Thyroid gland (tissue), 4 donors: ENCODE data around the gene TICAM2. TPM values are rescaled to one million over a fixed set of nuclear protein-coding genes. Genes with fewer than 3 reads are reported as not detected.

Source experiments
- DNase-seq, 2 donors: peaks; one replicate each; pipeline ENCODE4 v3.0.0-alpha.2; 2019
- H3K27ac ChIP-seq, 3 donors: fragments of 200-600 bp; sonication (generic); 1 replicate in 2 of 3; 2 replicates in 1 of 3; pipeline ENCODE4 v1.5.1; 2016 to 2019; ENCODE audit warnings: mild to moderate bottlenecking in 1 of 3, moderate library complexity in 1 of 3
- H3K27me3 ChIP-seq: fragments of 200-600 bp; sonication (generic); one replicate; pipeline ENCODE4 v1.5.1; 2019
- H3K36me3 ChIP-seq, 2 donors: fragments of 200-600 bp; sonication (generic); one replicate each; pipeline ENCODE4 v1.5.1; 2016 to 2019
- H3K4me1 ChIP-seq, 2 donors: fragments of 200-600 bp; sonication (generic); one replicate each; pipeline ENCODE4 v1.5.1; 2017 to 2019
- H3K4me3 ChIP-seq, 3 donors: fragments of 200-600 bp; sonication (generic); replicated peaks in 1 of 3; 1 replicate in 2 of 3; 2 replicates in 1 of 3; pipeline ENCODE4 v1.5.1; 2016; ENCODE audit warnings: mild to moderate bottlenecking in 1 of 3
- H3K9me3 ChIP-seq: fragments of 200-600 bp; sonication (generic); one replicate; pipeline ENCODE4 v1.5.1; 2017
- CTCF ChIP-seq, 6 experiments: fragments of 200-600 bp in 3 of 6; fragments of 450-650 bp in 3 of 6; sonication (generic) in 3 of 6; IDR thresholded peaks; one replicate each; pipeline ENCODE4 v1.5.1; 2016 to 2019; ENCODE audit warnings: antibody characterized with exemption in 6 of 6, mild to moderate bottlenecking in 2 of 6, inconsistent platforms in 1 of 6, moderate library complexity in 1 of 6
- POLR2A ChIP-seq, 2 donors: fragments of 450-650 bp; IDR thresholded peaks; one replicate each; pipeline ENCODE4 v1.6.1; 2017; ENCODE audit warnings: antibody characterized with exemption in 2 of 2, mild to moderate bottlenecking in 2 of 2, moderate library complexity in 1 of 2
- WGBS, 2 donors: methylation state at CpG; one replicate each; pipeline ENCODE4 v1.1.5; 2017; 5-methylcytosine and 5-hydroxymethylcytosine counted together
- intact Hi-C: fragments of 100-400 bp; cut with DNase I; formaldehyde crosslinking; loops from one replicate; pipeline ENCODE4 v1.15.1; 2023
- total RNA-seq, 4 donors: library from RNA; depleted of rRNA; stranded (reverse); fragments of >200 nt; gene quantifications; one replicate each; pipeline ENCODE4 v1.2.3, GENCODE V29; 2016

Gene TICAM2
- total RNA-seq, 4 donors from 2014 or later = 1.1 to 2.0 (median 1.5) TPM

DNA sequence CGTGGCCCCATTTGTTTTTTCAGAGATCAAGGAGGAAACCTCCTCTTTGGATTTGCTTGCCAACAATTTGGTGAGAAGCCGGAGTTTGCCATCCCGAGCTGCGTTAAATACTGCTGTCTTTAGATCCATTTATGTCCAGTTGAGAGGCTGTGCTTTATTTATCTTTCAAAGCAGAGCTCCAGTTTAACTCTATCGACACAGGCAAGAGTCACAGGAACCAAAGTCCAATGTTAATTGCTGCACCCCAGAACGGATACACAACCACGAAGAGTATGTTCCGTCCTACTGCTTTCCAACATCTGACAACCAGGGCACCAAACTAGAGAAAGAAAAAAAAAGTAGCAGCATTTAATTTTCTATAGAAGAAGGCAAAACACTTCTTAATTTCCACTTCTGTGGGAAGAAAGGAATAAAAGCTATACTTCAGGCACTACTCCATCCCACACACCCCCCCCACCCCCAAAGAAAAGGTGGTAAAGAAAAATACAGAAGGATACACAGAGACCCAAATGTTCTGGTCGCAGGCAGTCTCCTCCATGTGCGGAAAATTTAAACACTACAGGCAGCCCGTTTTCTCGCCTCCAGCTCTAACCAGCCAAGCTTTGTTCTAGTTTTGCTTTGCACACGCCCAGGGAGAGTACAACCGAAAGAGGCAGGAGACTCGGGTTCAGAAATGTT is 58.8 kb downstream of the TICAM2 start:
- WGBS, 2 donors = 2 to 5% methylated on average over 14 to 15 of the region's 15 CpGs
- no peaks in the 10 kb centered on the region for H3K36me3 ChIP-seq
- no peaks in the 10 kb centered on the region for H3K9me3 ChIP-seq
- H3K4me1 ChIP-seq = peaks cover 31 to 32% of the 10 kb centered on the region in 2 donors
- TF ChIP-seq POLR2A (IDR thresholded peaks at IDR 0.05) (peak in 1 of 2 donors; percentile 5), CTCF (IDR thresholded peaks at IDR 0.05) (no peak)
- H3K4me3 ChIP-seq = peak overlapping the region; percentile 64 to 85 (median 69)
- no peaks in the 10 kb centered on the region for H3K27me3 ChIP-seq
- intact Hi-C loops = no loop called here
- peak overlapping the region; percentile 95 to 99 (median 96) for H3K27ac ChIP-seq
- DNase-seq = peak; percentile 10 to 11

DNA sequence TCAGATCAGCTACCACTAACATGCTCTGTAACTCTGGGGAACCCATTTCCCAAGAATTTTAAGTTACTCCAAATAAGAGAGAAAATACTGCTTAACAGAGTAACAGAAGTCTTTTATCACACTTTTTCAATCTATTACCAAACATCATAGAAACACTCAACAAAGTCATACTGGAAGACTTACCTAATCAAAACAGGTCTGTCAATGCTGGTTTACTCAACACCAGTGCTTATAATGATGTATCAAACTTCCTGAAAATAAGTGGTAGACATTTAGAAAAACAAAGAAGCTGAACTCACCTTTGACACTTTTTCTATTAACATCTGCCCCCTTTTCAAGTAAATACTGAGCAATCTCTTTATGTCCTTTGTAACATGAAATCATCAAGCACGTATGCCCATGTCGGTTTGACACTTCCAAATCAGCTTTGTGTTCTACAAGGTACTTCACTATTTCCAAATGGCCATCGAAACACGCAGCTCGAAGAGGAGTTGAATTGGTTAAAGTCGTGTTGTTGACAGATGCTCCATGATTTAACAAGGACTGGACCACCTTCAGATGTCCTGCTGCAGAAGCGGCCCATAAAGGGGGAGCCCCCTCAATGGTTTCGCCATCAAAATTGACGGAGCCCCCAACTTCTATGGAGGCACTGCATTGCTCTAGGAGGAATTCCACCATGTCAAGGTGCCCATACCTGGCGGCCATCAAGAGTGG is 59.5 kb downstream of the TICAM2 start:
- Histone ChIP-seq H3K27me3 (no peaks in the 10 kb centered on the region), H3K36me3 (no peaks in the 10 kb centered on the region), H3K9me3 (no peaks in the 10 kb centered on the region), H3K4me3 (peak overlapping the region; percentile 14 to 69 (median 27)), H3K4me1 (peaks cover 36 to 38% of the 10 kb centered on the region in 2 donors), H3K27ac (peak overlapping the region in 2 of 3 donors; percentile 95 to 96)
- 49 to 52% methylated on average over 10 of the region's 10 CpGs for WGBS, 2 donors
- TF ChIP-seq CTCF (IDR thresholded peaks at IDR 0.05) (no peak), POLR2A (IDR thresholded peaks at IDR 0.05) (no peak)
- no peak for DNase-seq
- intact Hi-C loops = no loop called here

GRCh38 chr5:115542086-115542485 is 60.2 kb downstream of the TICAM2 start:
- DNase-seq = no peak
- intact Hi-C loops = no loop called here
- H3K27me3 ChIP-seq = no peaks in the 10 kb centered on the region
- WGBS, 2 donors = 13 to 17% methylated on average over 2 of the region's 2 CpGs
- peaks cover 41 to 45% of the 10 kb centered on the region in 2 donors for H3K4me1 ChIP-seq
- H3K4me3 ChIP-seq = peak overlapping the region in 2 of 3 donors; percentile 27 to 69
- H3K36me3 ChIP-seq = no peaks in the 10 kb centered on the region
- TF ChIP-seq POLR2A (IDR thresholded peaks at IDR 0.05) = no peak
- H3K27ac ChIP-seq = peak overlapping the region in 2 of 3 donors; percentile 95 to 96
- no peaks in the 10 kb centered on the region for H3K9me3 ChIP-seq

GRCh38 chr5:115541611-115542010 is 60.7 kb downstream of the TICAM2 start:
- DNase-seq = no peak
- Histone ChIP-seq H3K4me3 (peak overlapping the region in 1 of 3 donors; percentile 69), H3K27me3 (no peaks in the 10 kb centered on the region), H3K27ac (peak overlapping the region in 1 of 3 donors; percentile 96), H3K4me1 (peaks cover 41 to 45% of the 10 kb centered on the region in 2 donors), H3K9me3 (no peaks in the 10 kb centered on the region), H3K36me3 (no peaks in the 10 kb centered on the region)
- 26% methylated on average over 2 of the region's 2 CpGs for WGBS, 2 donors
- no peak for TF ChIP-seq POLR2A (IDR thresholded peaks at IDR 0.05)
- TF ChIP-seq CTCF (IDR thresholded peaks at IDR 0.05) = no peak
- intact Hi-C loops = no loop called here

DNA sequence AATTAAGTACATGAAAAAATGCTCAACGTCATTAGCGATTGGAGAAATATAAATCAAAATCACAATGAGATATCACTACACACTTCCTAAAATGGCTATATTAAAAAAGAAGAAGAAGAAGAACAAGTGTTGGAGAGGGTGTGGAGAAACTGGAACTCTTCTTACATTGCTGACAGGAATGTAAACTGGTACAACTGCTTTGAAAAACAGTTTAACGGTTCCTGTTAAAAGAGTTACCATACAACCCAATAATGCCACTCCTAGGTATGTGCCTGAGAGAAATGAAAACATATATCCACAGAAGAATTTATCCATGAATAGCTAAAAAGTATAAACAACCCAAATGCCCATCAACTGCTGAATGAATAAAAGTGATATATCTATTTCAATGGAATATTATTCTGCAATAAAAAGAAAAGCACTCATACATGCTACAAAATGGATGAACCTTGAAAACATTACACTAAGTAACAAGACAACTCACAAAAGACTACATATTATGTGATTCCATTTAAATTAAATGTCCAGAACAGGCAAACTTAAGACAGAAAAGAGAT is 66.7 kb downstream of the TICAM2 start:
- no peak for DNase-seq
- Histone ChIP-seq H3K27me3 (no peaks in the 10 kb centered on the region), H3K9me3 (no peaks in the 10 kb centered on the region), H3K4me1 (peaks cover 32 to 35% of the 10 kb centered on the region in 2 donors), H3K4me3 (no peak overlapping the region), H3K36me3 (no peaks in the 10 kb centered on the region), H3K27ac (no peak overlapping the region)
- 92 to 98% methylated on average over 3 of the region's 3 CpGs for WGBS, 2 donors
- intact Hi-C loops = no loop called here
- TF ChIP-seq POLR2A (IDR thresholded peaks at IDR 0.05) (no peak), CTCF (IDR thresholded peaks at IDR 0.05) (no peak)
